Testis (tissue), 2 donors: ENCODE results near the gene VSTM5.

Experiments used
- POLR2A ChIP-seq: fragments of 450-650 bp; IDR thresholded peaks from one replicate; pipeline ENCODE4 v1.6.1; 2017; ENCODE audit warnings: antibody characterized with exemption, mild to moderate bottlenecking, moderate library complexity
- TF ChIP-seq, protein P1 (sequence below), 3 experiments: fragments of 450-650 bp in 2 of 3; fragments of 200-600 bp in 1 of 3; sonication (generic) in 1 of 3; IDR thresholded peaks; one replicate each; pipeline ENCODE4 v1.5.1; 2016 to 2019; ENCODE audit warnings: antibody characterized with exemption in 3 of 3, mild to moderate bottlenecking in 2 of 3, moderate library complexity in 1 of 3

DNA sequence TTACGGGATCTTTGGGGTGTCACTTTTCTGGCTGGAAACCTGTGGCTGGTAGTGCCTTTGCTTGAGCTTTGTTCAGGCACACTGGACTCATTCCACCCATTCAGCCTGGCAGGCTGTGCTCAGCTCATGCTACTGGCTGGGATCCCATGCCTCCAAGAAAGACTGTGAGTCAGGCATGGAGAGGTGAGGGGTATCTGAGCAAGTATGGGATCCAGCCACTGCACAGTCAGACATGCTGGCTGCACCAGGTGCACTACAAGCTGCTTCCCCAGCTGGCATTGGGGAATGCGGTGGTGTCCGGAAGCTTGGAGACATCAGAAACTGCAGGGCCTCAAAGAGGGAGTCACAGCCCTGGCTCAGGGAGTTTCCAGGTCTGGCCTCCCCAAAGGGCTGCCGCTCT is 78.3 kb downstream of the VSTM5 start:
- TF ChIP-seq, protein P1, sequence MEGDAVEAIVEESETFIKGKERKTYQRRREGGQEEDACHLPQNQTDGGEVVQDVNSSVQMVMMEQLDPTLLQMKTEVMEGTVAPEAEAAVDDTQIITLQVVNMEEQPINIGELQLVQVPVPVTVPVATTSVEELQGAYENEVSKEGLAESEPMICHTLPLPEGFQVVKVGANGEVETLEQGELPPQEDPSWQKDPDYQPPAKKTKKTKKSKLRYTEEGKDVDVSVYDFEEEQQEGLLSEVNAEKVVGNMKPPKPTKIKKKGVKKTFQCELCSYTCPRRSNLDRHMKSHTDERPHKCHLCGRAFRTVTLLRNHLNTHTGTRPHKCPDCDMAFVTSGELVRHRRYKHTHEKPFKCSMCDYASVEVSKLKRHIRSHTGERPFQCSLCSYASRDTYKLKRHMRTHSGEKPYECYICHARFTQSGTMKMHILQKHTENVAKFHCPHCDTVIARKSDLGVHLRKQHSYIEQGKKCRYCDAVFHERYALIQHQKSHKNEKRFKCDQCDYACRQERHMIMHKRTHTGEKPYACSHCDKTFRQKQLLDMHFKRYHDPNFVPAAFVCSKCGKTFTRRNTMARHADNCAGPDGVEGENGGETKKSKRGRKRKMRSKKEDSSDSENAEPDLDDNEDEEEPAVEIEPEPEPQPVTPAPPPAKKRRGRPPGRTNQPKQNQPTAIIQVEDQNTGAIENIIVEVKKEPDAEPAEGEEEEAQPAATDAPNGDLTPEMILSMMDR (IDR thresholded peaks at IDR 0.05): no peak
- TF ChIP-seq POLR2A: no peak
